Heart right ventricle (tissue), 16 donors: Measurements from ENCODE around the gene CD300C. TPM values are rescaled to one million over a fixed set of nuclear protein-coding genes. Genes with fewer than 3 reads are reported as not detected.
"Not testable (repeated sequence)": the region's sequence is repeated elsewhere in the genome, so short reads cannot be mapped to it uniquely, and the experiment has no call there.

Source experiments
- ATAC-seq, 8 donors: fragments of 200-7000 bp; cut with Tn5 transposase; one replicate each; pipeline ENCODE4 v1.9.1; 2020; ENCODE audit warnings: mild to moderate bottlenecking in 8 of 8, moderate library complexity in 8 of 8, moderate number of reproducible peaks in 1 of 8
- DNase-seq, 2 donors: peaks; one replicate each; pipeline ENCODE4 v3.0.0-alpha.2; 2020
- H3K27ac ChIP-seq, 10 donors: fragments of 200-600 bp; sonication (generic) in 2 of 10; one replicate each; pipeline versions ENCODE4 v1.5.0 to v1.8.0; 2020 to 2022; ENCODE audit warnings: mild to moderate bottlenecking in 3 of 10
- H3K27me3 ChIP-seq, 7 donors: fragments of 200-600 bp; one replicate each; pipeline ENCODE4 v1.8.0; 2021 to 2022; ENCODE audit warnings: mild to moderate bottlenecking in 2 of 7
- H3K36me3 ChIP-seq, 9 donors: fragments of 200-600 bp; sonication (generic) in 1 of 9; one replicate each; pipeline versions ENCODE4 v1.5.0 to v1.8.0; 2020 to 2022; ENCODE audit warnings: mild to moderate bottlenecking in 2 of 9
- H3K4me1 ChIP-seq, 9 donors: fragments of 200-600 bp; sonication (generic) in 1 of 9; one replicate each; pipeline versions ENCODE4 v1.5.0 to v1.8.0; 2020 to 2022; ENCODE audit warnings: mild to moderate bottlenecking in 4 of 9
- H3K4me3 ChIP-seq, 10 donors: fragments of 200-600 bp; sonication (generic) in 2 of 10; one replicate each; pipeline versions ENCODE4 v1.5.0 to v1.8.0; 2020 to 2022; ENCODE audit warnings: mild to moderate bottlenecking in 7 of 10, moderate library complexity in 2 of 10
- H3K9me3 ChIP-seq, 11 donors: fragments of 200-600 bp in 10 of 11; sonication (generic) in 2 of 11; one replicate each; pipeline versions ENCODE4 v1.5.0 to v1.8.0; 2013 to 2022; ENCODE audit warnings: mild to moderate bottlenecking in 2 of 11, control low read depth in 1 of 11, moderate library complexity in 1 of 11
- WGBS, 2 donors: extraction: QIAGEN DNeasy Blood & Tissue Kit; methylation state at CpG; one replicate each; pipeline ENCODE4 v1.1.7; 2013; ENCODE audit warnings: inconsistent platforms in 1 of 2; 5-methylcytosine and 5-hydroxymethylcytosine counted together
- intact Hi-C, 10 donors: fragments of 100-400 bp; cut with DNase I; formaldehyde crosslinking; loops; one replicate each; pipeline versions ENCODE4 v1.11.1 to v1.14.2; 2022
- polyA plus RNA-seq, 2 donors: library from polyadenylated mRNA; stranded (reverse); fragments of 200-250 nt; gene quantifications; one replicate each; pipeline ENCODE4 v1.2.3, GENCODE V29; 2013
- total RNA-seq, 10 donors: library from RNA; stranded (reverse); fragmentation: NEBNext Ultra II Directional in 3 of 10; extraction: Animal tissue kit (Norgen Biotek cat#: 25700) in 3 of 10; gene quantifications; one replicate each; pipeline versions ENCODE4 v1.2.1 to v1.2.4, GENCODE V29; 2021 to 2023
- TF ChIP-seq, protein P1 (sequence below), 9 donors: fragments of 200-600 bp; sonication (generic) in 2 of 9; IDR thresholded peaks; one replicate each; pipeline versions ENCODE4 v1.5.0 to v1.8.0; 2021 to 2022; ENCODE audit warnings: antibody characterized with exemption in 9 of 9, mild to moderate bottlenecking in 5 of 9, moderate library complexity in 1 of 9
- donor health status: Arrhythmogenic right ventricular cardiomyopathy.
- donor health status: ischemic (EF 13 %, LVEDD 7.1; RV severe dilation, severe dysfunction).
- donor health status: healthy with polysubstance abuse.
- donor health status: DM: no; HTN: yes; CAD: no.
- donor health status: DM: no; HTN: no; CAD: no.
- donor health status: ischemic (EF 25% LVEDD 6.9; RV normal size, moderate dysfunction).
- donor health status: ischemic (EF 25% LVEDD 5.7; RV mildly dilated, moderate dysfunction).
- donor health status: healthy.
- donor health status: DM: yes; HTN: yes; CAD: no.
- donor health status: Ischemic cardiomyopathy.
- donor health status: ischemic (EF 35%, LVEDD 5.7; RV mildly dilated, moderate dysfunction).
- donor health status: nonischemic (EF 11% LVEDD 7.7; RV severe dilation, severe dysfunction).
- donor health status: DM: yes; HTN: yes; CAD: no.
- donor health status: PGD.
- donor health status: ischemic (EF 29% LVEDD 5.4; RV normal size, mild dysfunction).
- donor health status: nonischemic (EF 23%, LVEDD 6.1; RV moderate dilation, normal function).

Gene CD300C
- total and polyA plus RNA-seq, 12 donors, result 0.21 to 3.2 (median 0.55) TPM

DNA sequence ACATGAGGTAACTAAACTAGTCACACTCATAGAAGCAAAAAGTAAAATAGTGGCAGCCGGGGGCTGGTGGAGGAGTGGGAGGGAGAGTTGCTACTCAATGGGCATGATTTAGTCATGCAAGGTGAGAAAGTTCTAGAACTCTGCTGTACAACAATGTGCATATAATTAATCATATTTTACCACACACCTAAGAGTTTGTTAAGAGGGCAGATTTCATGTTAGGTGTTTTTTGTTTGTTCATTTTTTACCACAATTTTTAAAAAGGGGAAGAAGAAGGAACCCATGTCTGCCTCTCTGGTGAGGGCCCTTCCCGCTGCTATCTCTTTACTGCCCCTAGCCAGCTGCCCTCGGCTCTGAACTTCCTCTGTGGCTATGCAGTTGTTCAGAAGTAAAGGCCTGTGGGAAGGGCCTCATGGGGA lies 25.9 kb downstream of the CD300C start:
- TF ChIP-seq, protein P1, sequence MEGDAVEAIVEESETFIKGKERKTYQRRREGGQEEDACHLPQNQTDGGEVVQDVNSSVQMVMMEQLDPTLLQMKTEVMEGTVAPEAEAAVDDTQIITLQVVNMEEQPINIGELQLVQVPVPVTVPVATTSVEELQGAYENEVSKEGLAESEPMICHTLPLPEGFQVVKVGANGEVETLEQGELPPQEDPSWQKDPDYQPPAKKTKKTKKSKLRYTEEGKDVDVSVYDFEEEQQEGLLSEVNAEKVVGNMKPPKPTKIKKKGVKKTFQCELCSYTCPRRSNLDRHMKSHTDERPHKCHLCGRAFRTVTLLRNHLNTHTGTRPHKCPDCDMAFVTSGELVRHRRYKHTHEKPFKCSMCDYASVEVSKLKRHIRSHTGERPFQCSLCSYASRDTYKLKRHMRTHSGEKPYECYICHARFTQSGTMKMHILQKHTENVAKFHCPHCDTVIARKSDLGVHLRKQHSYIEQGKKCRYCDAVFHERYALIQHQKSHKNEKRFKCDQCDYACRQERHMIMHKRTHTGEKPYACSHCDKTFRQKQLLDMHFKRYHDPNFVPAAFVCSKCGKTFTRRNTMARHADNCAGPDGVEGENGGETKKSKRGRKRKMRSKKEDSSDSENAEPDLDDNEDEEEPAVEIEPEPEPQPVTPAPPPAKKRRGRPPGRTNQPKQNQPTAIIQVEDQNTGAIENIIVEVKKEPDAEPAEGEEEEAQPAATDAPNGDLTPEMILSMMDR (IDR thresholded peaks at IDR 0.05), result no peak
- Histone ChIP-seq H3K4me1 (peaks cover 0 to 44% (median 0%) of the 10 kb centered on the region in 9 donors), H3K36me3 (no peaks in the 10 kb centered on the region), H3K27me3 (peaks cover 0 to 12% (median 0%) of the 10 kb centered on the region in 7 donors), H3K9me3 (peaks cover 0 to 9% (median 0%) of the 10 kb centered on the region in 11 donors), H3K4me3 (no peak overlapping the region), H3K27ac (peak overlapping the region in 5 of 10 donors; percentile 56 to 95 (median 62))
- ATAC-seq (peak in 7 of 8 donors; percentile 52 to 81 (median 65)), DNase-seq (peak in 1 of 2 donors; percentile 28)
- WGBS, 2 donors, result 68 to 73% methylated on average over 3 of the region's 3 CpGs
- intact Hi-C loops, result no loop called here

DNA sequence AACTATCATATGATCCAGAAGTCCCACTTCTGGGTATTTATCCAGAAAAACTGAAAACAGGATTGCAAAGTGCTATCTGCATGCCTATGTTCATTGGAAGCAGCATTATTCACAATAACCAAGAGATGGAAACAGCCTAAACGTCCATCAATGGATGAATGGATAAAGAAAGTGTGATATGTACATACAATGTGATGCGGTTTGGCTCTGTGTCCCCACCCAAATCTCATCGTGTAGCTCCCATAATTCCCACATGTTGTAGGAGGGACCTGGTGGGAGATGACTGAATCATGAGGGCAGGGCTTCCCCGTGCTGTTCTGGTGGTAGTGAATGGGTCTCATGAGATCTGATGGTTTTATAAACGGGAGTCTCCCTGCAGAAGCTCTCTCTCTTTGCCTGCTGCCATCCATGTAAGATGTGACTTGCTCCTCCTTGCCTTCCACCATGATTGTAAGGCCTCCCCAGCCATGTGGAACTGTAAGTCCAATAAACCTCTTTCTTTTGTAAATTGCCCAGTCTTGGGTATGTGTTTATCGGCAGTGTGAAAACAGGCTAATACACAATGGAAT lies 27.4 kb downstream of the CD300C start:
- H3K27ac ChIP-seq, H3K9me3 ChIP-seq, DNase-seq, ATAC-seq, H3K36me3 ChIP-seq, H3K4me3 ChIP-seq, intact Hi-C loops: not testable (repeated sequence)
- Histone ChIP-seq H3K4me1 (peaks cover 0 to 32% (median 0%) of the 10 kb centered on the region in 9 donors), H3K27me3 (peaks cover 0 to 11% (median 0%) of the 10 kb centered on the region in 7 donors)
- WGBS, 2 donors, result 74 to 78% methylated on average over 6 of the region's 6 CpGs

DNA sequence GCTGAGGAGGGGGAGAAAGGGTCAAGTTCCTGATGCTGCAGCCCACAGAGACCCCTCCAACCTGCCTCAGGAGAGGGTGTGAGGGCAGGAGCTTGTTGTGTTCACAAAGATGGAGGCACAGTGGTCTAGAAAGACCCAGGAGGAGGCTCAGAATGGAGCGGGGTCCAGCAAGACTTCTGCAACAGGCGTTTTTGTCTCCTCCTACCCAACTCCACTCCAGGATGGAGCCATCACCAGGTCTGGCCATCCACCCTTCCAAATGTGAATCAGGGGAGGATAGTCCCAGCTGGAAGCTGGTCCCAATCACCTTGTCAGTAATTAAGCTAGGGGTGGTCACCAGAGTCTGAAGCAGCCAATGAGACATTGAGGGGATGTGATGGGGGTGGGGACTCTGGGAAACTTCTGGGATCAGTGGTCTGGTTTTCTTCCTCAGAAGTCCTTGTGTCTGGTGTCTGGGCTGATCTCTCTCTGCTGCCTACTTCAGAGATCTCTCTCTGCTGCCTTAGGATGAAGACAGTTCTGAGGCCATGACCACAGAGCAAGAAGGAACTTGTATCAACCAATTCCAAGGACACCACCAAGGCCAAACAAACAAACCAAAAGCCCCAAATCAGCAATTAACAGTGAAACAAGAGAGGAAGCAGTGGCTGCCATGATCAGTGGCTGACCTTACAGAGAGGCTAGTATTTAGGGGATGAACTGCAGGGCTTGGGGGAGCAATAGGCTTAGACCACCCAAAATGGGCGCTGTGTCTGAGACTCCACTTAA lies 29.2 kb downstream of the CD300C start:
- ATAC-seq (no peak), DNase-seq (no peak)
- Histone ChIP-seq H3K36me3 (no peaks in the 10 kb centered on the region), H3K4me3 (no peak overlapping the region), H3K4me1 (peaks cover 0 to 40% (median 0%) of the 10 kb centered on the region in 9 donors), H3K9me3 (peaks cover 0 to 5% (median 0%) of the 10 kb centered on the region in 11 donors), H3K27ac (peak overlapping the region in 1 of 10 donors; percentile 47), H3K27me3 (peaks cover 0 to 13% (median 2%) of the 10 kb centered on the region in 7 donors)
- 86 to 87% methylated on average over 3 of the region's 3 CpGs for WGBS, 2 donors
- TF ChIP-seq, protein P1 (IDR thresholded peaks at IDR 0.05), result no peak
- intact Hi-C loops, result no loop called here

DNA sequence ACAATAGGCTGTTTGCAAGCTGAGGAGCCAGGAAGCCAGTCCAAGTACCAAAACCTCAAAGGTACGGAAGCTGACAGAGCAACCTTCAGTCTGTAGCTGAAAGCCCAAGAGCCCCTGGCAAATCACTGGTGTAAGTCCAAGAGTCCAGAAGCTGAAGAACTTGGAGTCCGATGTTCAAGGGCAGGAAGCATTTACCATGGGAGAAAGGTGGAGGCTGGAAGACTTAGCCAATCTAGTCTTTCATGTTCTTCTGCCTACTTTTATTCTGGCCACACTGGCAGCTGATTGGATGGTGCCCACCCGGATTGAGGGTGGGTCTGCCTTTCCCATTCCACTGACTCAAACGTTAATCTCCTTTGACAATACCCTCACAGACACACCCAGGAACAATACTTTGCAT lies 30.0 kb downstream of the CD300C start:
- Histone ChIP-seq H3K27me3 (peaks cover 0 to 17% (median 0%) of the 10 kb centered on the region in 7 donors), H3K36me3 (no peaks in the 10 kb centered on the region)
- TF ChIP-seq, protein P1 (IDR thresholded peaks at IDR 0.05), result no peak

More for the DNA sequence above, 30.0 kb downstream of the CD300C start:
- peaks cover 0 to 5% (median 0%) of the 10 kb centered on the region in 11 donors for H3K9me3 ChIP-seq
- DNase-seq (no peak), ATAC-seq (no peak)
- peaks cover 0 to 36% (median 0%) of the 10 kb centered on the region in 9 donors for H3K4me1 ChIP-seq
- intact Hi-C loops, result no loop called here
- WGBS, 2 donors, result 77 to 78% methylated on average over 4 of the region's 4 CpGs
- H3K27ac ChIP-seq, result no peak overlapping the region
- H3K4me3 ChIP-seq, result no peak overlapping the region
